H9 (cell line): ENCODE measurements around the gene LYSMD2. TPM values are rescaled to one million over a fixed set of nuclear protein-coding genes. Genes with fewer than 3 reads are reported as not detected.

Source experiments
- DNase-seq: peaks from one replicate; pipeline ENCODE4 v3.0.0-alpha.2; 2017
- H2AFZ ChIP-seq: one replicate; pipeline ENCODE4 v1.6.1; 2013; ENCODE audit warnings: mild to moderate bottlenecking, low read length, control low read depth, moderate library complexity
- H2AK5ac ChIP-seq: 2 replicates; pipeline ENCODE4 v1.6.1; 2013; ENCODE audit warnings: low read length, control low read depth, mixed read lengths; ENCODE audit not compliant: insufficient read length
- H2BK120ac ChIP-seq: one replicate; pipeline ENCODE4 v1.6.1; 2013; ENCODE audit warnings: low read depth, mild to moderate bottlenecking, low read length, control low read depth, inconsistent platforms; ENCODE audit not compliant: poor library complexity, severe bottlenecking
- H2BK12ac ChIP-seq: 2 replicates; pipeline ENCODE4 v1.6.1; 2013; ENCODE audit warnings: low read length, control low read depth, mixed read lengths, low read depth; ENCODE audit not compliant: insufficient read length
- H2BK15ac ChIP-seq: 2 replicates; pipeline ENCODE4 v1.6.1; 2013; ENCODE audit warnings: low read depth, low read length, control low read depth
- H2BK20ac ChIP-seq: one replicate; pipeline ENCODE4 v1.6.1; 2013; ENCODE audit warnings: low read depth, mild to moderate bottlenecking, low read length, control low read depth, inconsistent platforms; ENCODE audit not compliant: poor library complexity, severe bottlenecking
- H2BK5ac ChIP-seq: 2 replicates; pipeline ENCODE4 v1.6.1; 2013; ENCODE audit warnings: low read length, control low read depth, mixed read lengths; ENCODE audit not compliant: insufficient read length
- H3K14ac ChIP-seq: 2 replicates; pipeline ENCODE4 v1.6.1; 2013; ENCODE audit warnings: low read length, control low read depth; ENCODE audit not compliant: insufficient read depth
- H3K18ac ChIP-seq: 2 replicates; pipeline ENCODE4 v1.6.1; 2013; ENCODE audit warnings: low read depth, mild to moderate bottlenecking, mixed read lengths, low read length, control low read depth; ENCODE audit not compliant: insufficient read length
- H3K23ac ChIP-seq: 2 replicates; pipeline ENCODE4 v1.6.1; 2013; ENCODE audit warnings: low read length, control low read depth, mixed read lengths, low read depth; ENCODE audit not compliant: insufficient read length
- H3K23me2 ChIP-seq: 2 replicates; pipeline ENCODE4 v1.6.1; 2013; ENCODE audit warnings: low read depth, mild to moderate bottlenecking, mixed read lengths, low read length, control low read depth; ENCODE audit not compliant: insufficient read length, poor library complexity, severe bottlenecking
- H3K27ac ChIP-seq: 2 replicates; pipeline ENCODE4 v1.5.1; 2013; ENCODE audit warnings: low read length, control low read depth, mixed read lengths, low read depth; ENCODE audit not compliant: insufficient read length
- H3K27me3 ChIP-seq: 2 replicates; pipeline ENCODE4 v1.6.1; 2013; ENCODE audit warnings: low read length, control low read depth, inconsistent platforms; ENCODE audit not compliant: insufficient read depth
- H3K4ac ChIP-seq: 2 replicates; pipeline ENCODE4 v1.6.1; 2013; ENCODE audit warnings: low read depth, mild to moderate bottlenecking, control low read depth, inconsistent platforms, low read length, moderate library complexity
- H3K4me1 ChIP-seq: 2 replicates; pipeline ENCODE4 v1.6.1; 2013; ENCODE audit warnings: low read length, control low read depth, inconsistent platforms; ENCODE audit not compliant: insufficient read depth
- H3K4me2 ChIP-seq: 2 replicates; pipeline ENCODE4 v1.6.1; 2013; ENCODE audit warnings: low read length, control low read depth, mixed read lengths; ENCODE audit not compliant: insufficient read length, insufficient read depth
- H3K56ac ChIP-seq: 2 replicates; pipeline ENCODE4 v1.6.1; 2013; ENCODE audit warnings: low read depth, mild to moderate bottlenecking, mixed read lengths, low read length, control low read depth; ENCODE audit not compliant: insufficient read length
- H3K79me1 ChIP-seq: 2 replicates; pipeline ENCODE4 v1.6.1; 2013; ENCODE audit warnings: low read depth, mild to moderate bottlenecking, moderate library complexity, low read length, control low read depth, inconsistent platforms; ENCODE audit not compliant: insufficient read depth, poor library complexity, severe bottlenecking
- H3K79me2 ChIP-seq: 2 replicates; pipeline ENCODE4 v1.6.1; 2013; ENCODE audit warnings: low read length, control low read depth, inconsistent platforms; ENCODE audit not compliant: insufficient read depth
- H3K9ac ChIP-seq: 2 replicates; pipeline ENCODE4 v1.6.1; 2013; ENCODE audit warnings: low read length, control low read depth, mixed read lengths; ENCODE audit not compliant: insufficient read length; ENCODE audit errors: extremely low read depth
- H3K9me3 ChIP-seq: one replicate; pipeline ENCODE4 v1.6.1; 2013; ENCODE audit warnings: low read depth, low read length, inconsistent platforms; ENCODE audit not compliant: control insufficient read depth
- H3T11ph ChIP-seq: one replicate; pipeline ENCODE4 v1.6.1; 2013; ENCODE audit warnings: mild to moderate bottlenecking, low read length, control low read depth, inconsistent platforms
- H4K20me1 ChIP-seq: one replicate; pipeline ENCODE4 v1.6.1; 2013; ENCODE audit not compliant: control insufficient read depth, insufficient read length, insufficient read depth
- H4K5ac ChIP-seq: 2 replicates; pipeline ENCODE4 v1.6.1; 2013; ENCODE audit warnings: low read depth, mild to moderate bottlenecking, mixed read lengths, low read length, control low read depth; ENCODE audit not compliant: insufficient read length
- H4K8ac ChIP-seq: replicated peaks from 2 replicates; pipeline ENCODE4 v1.6.1; 2013; ENCODE audit warnings: low read length, control low read depth, mixed read lengths, low read depth; ENCODE audit not compliant: insufficient read length
- H4K91ac ChIP-seq: 2 replicates; pipeline ENCODE4 v1.6.1; 2013; ENCODE audit warnings: low read depth, mild to moderate bottlenecking, moderate library complexity, mixed read lengths, low read length, control low read depth; ENCODE audit not compliant: insufficient read length
- H3K27ac Mint-ChIP-seq, 3 experiments: 2 replicates in 2 of 3; 3 replicates in 1 of 3; pipeline ENCODE4 v1.8.0; 2020 to 2021; ENCODE audit warnings: mixed read lengths in 3 of 3, mild to moderate bottlenecking in 1 of 3, moderate library complexity in 1 of 3
- H3K27me3 Mint-ChIP-seq: 2 replicates; pipeline ENCODE4 v1.8.0; 2021; ENCODE audit warnings: low read depth, mild to moderate bottlenecking, moderate library complexity, mixed read lengths
- H3K36me3 Mint-ChIP-seq, 3 experiments: 2 replicates in 2 of 3; 3 replicates in 1 of 3; pipeline ENCODE4 v1.8.0; 2020 to 2021; ENCODE audit warnings: low read depth in 3 of 3, mixed read lengths in 3 of 3; ENCODE audit not compliant: insufficient read depth in 1 of 3
- H3K4me1 Mint-ChIP-seq, 2 experiments: 2 replicates each; pipeline ENCODE4 v1.8.0; 2020; ENCODE audit warnings: mixed read lengths in 2 of 2
- H3K4me3 Mint-ChIP-seq, 2 experiments: 2 replicates in 1 of 2; 3 replicates in 1 of 2; pipeline ENCODE4 v1.8.0; 2020 to 2021; ENCODE audit warnings: mild to moderate bottlenecking in 2 of 2, mixed read lengths in 2 of 2, moderate library complexity in 1 of 2
- H3K9me3 Mint-ChIP-seq, 2 experiments: 2 replicates in 1 of 2; 3 replicates in 1 of 2; pipeline ENCODE4 v1.8.0; 2020; ENCODE audit warnings: mild to moderate bottlenecking in 2 of 2, mixed read lengths in 2 of 2, moderate library complexity in 1 of 2
- WGBS: extraction: QIAGEN DNeasy Blood & Tissue Kit; methylation state at CpG from one replicate; pipeline ENCODE4 v1.1.7; 2013; ENCODE audit warnings: missing lambda C conversion rate, low lambda C conversion rate, mixed read lengths; ENCODE audit not compliant: insufficient read length; ENCODE audit errors: extremely low coverage; 5-methylcytosine and 5-hydroxymethylcytosine counted together
- total RNA-seq: library from RNA; stranded (reverse); gene quantifications from 2 replicates; pipeline ENCODE4 v1.2.1, GENCODE V29; 2021
- TF ChIP-seq, protein P1 (sequence below): fragments of 200-600 bp; sonication (generic); conservative IDR thresholded peaks from 3 replicates; pipeline ENCODE4 v1.8.0; 2021; ENCODE audit warnings: antibody characterized with exemption, mild to moderate bottlenecking

Gene LYSMD2
- total RNA-seq, 1 experiment from 2014 or later = 3.9 TPM

DNA sequence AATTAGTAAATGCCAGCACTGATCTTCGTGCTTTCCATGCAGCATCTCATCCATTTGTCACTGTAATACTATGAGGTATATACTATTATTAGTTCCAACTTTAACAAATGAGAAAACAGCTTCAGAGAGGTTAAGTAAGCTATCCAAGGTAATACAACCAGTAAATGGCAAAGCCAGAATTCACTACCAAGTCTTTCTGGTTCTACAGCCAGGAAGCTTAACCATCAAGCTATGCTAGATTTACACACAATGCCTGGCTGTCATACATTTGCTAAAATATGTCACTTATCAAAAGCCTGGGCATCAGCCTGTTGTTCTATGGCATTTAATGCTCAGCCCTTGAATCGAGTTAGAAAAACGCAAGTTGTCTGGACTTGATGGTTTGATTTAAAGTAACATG is 46.5 kb upstream of the LYSMD2 start:
- Mint-ChIP-seq H3K4me1 (peaks cover 9 to 13% of the 10 kb centered on the region in 2 experiments), H3K27me3 (peaks cover 2% of the 10 kb centered on the region), H3K4me3 (no peak overlapping the region), H3K9me3 (peaks cover 6% of the 10 kb centered on the region in 2 experiments; a peak in 2 of 5 replicates), H3K36me3 (peaks cover 0 to 12% (median 2%) of the 10 kb centered on the region in 3 experiments; a peak in 4 of 7 replicates), H3K27ac (no peak overlapping the region)
- no peak for DNase-seq
- Histone ChIP-seq H3K23me2 (no peaks in the 10 kb centered on the region), H4K91ac (no peak overlapping the region), H3K79me2 (no peaks in the 10 kb centered on the region), H4K8ac (no peak overlapping the region), H2BK120ac (no peak overlapping the region), H2AFZ (no peak overlapping the region), H3K9me3 (no peaks in the 10 kb centered on the region), H2BK5ac (no peak overlapping the region), H2BK20ac (no peak overlapping the region), H3K23ac (no peak overlapping the region), H3K4me1 (no peaks in the 10 kb centered on the region; the same call in 1 of the 2 replicates), H3K27me3 (no peaks in the 10 kb centered on the region), H2BK12ac (no peak overlapping the region), H3K79me1 (no peaks in the 10 kb centered on the region), H3K27ac (no peak overlapping the region), H3K4ac (no peak overlapping the region), H3K14ac (no peak overlapping the region), H3K18ac (no peak overlapping the region), H3K9ac (no peak overlapping the region), H2BK15ac (no peak overlapping the region), H4K5ac (no peak overlapping the region), H3T11ph (no peak overlapping the region), H2AK5ac (no peak overlapping the region), H4K20me1 (no peaks in the 10 kb centered on the region), H3K56ac (no peak overlapping the region), H3K4me2 (no peak overlapping the region)
- TF ChIP-seq, protein P1, sequence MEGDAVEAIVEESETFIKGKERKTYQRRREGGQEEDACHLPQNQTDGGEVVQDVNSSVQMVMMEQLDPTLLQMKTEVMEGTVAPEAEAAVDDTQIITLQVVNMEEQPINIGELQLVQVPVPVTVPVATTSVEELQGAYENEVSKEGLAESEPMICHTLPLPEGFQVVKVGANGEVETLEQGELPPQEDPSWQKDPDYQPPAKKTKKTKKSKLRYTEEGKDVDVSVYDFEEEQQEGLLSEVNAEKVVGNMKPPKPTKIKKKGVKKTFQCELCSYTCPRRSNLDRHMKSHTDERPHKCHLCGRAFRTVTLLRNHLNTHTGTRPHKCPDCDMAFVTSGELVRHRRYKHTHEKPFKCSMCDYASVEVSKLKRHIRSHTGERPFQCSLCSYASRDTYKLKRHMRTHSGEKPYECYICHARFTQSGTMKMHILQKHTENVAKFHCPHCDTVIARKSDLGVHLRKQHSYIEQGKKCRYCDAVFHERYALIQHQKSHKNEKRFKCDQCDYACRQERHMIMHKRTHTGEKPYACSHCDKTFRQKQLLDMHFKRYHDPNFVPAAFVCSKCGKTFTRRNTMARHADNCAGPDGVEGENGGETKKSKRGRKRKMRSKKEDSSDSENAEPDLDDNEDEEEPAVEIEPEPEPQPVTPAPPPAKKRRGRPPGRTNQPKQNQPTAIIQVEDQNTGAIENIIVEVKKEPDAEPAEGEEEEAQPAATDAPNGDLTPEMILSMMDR = no peak
- no CpG with 5 or more reads among the region's 3 CpGs for WGBS
